Mesothelial cell of epicardium (in vitro differentiated cells): ENCODE measurements around the gene DENND10. TPM values are rescaled to one million over a fixed set of nuclear protein-coding genes. Genes with fewer than 3 reads are reported as not detected.

Experiments used
- DNase-seq, 2 experiments: peaks; one replicate each; pipeline ENCODE4 v3.0.0; 2021; ENCODE audit warnings: low spot score in 2 of 2; ENCODE audit not compliant: unreplicated experiment in 2 of 2
- H3K27ac Mint-ChIP-seq: 2 replicates; pipeline ENCODE4 v1.8.0; 2021; ENCODE audit warnings: mixed read lengths
- H3K27me3 Mint-ChIP-seq: 2 replicates; pipeline ENCODE4 v1.8.0; 2021; ENCODE audit warnings: low read depth, mixed read lengths
- H3K36me3 Mint-ChIP-seq: 2 replicates; pipeline ENCODE4 v1.8.0; 2021; ENCODE audit warnings: mixed read lengths
- H3K4me1 Mint-ChIP-seq: 2 replicates; pipeline ENCODE4 v1.8.0; 2021; ENCODE audit warnings: mixed read lengths
- H3K4me3 Mint-ChIP-seq: 2 replicates; pipeline ENCODE4 v1.8.0; 2021; ENCODE audit warnings: mild to moderate bottlenecking, moderate library complexity, mixed read lengths
- H3K9me3 Mint-ChIP-seq: 2 replicates; pipeline ENCODE4 v1.8.0; 2021; ENCODE audit warnings: mixed read lengths
- total RNA-seq: library from RNA; stranded (reverse); gene quantifications from 3 replicates; pipeline ENCODE4 v1.2.1, GENCODE V29; 2021
- TF ChIP-seq, protein P1 (sequence below): fragments of 200-600 bp; sonication (generic); IDR thresholded peaks from one replicate; pipeline ENCODE4 v1.5.0; 2021; ENCODE audit warnings: antibody characterized with exemption; ENCODE audit not compliant: unreplicated experiment

Gene DENND10
- total RNA-seq, 1 donor from 2014 or later = 39.6 TPM

GRCh38 chr10:119165171-119166117 is 61.5 kb downstream of the DENND10 start, which contains the start of gene SFXN4:
TSS of gene SFXN4 (minus strand) at chr10:119165714. CDS start at chr10:119165647, 67 bp downstream.
- Mint-ChIP-seq H3K27ac (peak within 1 kb of the TSS; percentile 89), H3K4me3 (peak within 1 kb of the TSS; percentile 88), H3K27me3 (no peaks in the 10 kb centered on the region), H3K4me1 (peaks cover 24% of the 10 kb centered on the region), H3K36me3 (peaks cover 18% of the 10 kb centered on the region), H3K9me3 (no peaks in the 10 kb centered on the region)
- TF ChIP-seq, protein P1, sequence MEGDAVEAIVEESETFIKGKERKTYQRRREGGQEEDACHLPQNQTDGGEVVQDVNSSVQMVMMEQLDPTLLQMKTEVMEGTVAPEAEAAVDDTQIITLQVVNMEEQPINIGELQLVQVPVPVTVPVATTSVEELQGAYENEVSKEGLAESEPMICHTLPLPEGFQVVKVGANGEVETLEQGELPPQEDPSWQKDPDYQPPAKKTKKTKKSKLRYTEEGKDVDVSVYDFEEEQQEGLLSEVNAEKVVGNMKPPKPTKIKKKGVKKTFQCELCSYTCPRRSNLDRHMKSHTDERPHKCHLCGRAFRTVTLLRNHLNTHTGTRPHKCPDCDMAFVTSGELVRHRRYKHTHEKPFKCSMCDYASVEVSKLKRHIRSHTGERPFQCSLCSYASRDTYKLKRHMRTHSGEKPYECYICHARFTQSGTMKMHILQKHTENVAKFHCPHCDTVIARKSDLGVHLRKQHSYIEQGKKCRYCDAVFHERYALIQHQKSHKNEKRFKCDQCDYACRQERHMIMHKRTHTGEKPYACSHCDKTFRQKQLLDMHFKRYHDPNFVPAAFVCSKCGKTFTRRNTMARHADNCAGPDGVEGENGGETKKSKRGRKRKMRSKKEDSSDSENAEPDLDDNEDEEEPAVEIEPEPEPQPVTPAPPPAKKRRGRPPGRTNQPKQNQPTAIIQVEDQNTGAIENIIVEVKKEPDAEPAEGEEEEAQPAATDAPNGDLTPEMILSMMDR = no peak
- DNase-seq = peak; percentile 51 to 71

DNA sequence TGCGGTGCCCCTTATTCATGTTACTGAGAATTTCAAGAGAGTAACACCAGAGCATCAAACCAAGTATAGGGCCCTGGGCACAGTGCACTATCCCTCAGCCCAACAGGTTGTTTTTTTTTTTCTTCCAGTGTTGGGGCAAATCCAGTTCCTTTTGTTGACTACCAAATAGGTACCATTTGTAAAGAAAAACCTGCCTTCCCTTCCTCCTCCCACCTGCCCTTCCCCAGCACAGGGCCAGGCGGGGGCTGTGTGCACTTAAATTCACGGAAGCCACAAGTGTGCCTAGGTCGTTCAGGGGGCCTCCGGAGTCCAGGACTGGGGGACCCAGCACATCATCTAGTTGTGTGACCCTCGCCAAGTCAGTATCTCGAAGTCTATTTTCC is 62.2 kb downstream of the DENND10 start:
- TF ChIP-seq, protein P1 = no peak
- no peak for DNase-seq
- Mint-ChIP-seq H3K4me3 (peak overlapping the region; percentile 88), H3K9me3 (no peaks in the 10 kb centered on the region), H3K27ac (peak overlapping the region; percentile 88), H3K27me3 (no peaks in the 10 kb centered on the region), H3K36me3 (peaks cover 18% of the 10 kb centered on the region), H3K4me1 (peaks cover 24% of the 10 kb centered on the region)

DNA sequence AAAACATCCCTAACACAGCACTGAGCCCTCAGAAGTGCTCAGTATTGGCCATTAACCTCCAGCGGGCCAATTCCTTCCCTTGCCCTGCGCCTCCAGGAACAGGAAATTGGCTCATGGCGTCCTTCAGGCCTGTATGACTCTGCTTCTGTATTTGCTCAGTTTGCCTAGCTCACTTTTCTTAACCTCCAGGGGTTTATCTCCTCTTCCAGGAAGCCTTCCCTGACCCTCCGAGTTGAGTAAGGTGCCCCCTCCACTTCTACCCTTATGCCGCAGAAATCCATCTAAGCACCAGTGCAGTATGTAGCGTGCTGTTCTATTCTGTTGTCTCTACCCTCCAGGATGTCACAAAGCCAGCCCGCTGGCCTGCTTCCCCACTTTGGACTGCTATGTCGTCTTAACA is 62.7 kb downstream of the DENND10 start:
- peaks cover 20% of the 10 kb centered on the region for H3K36me3 Mint-ChIP-seq
- peaks cover 22% of the 10 kb centered on the region for H3K4me1 Mint-ChIP-seq
- DNase-seq = no peak
- no peaks in the 10 kb centered on the region for H3K9me3 Mint-ChIP-seq
- TF ChIP-seq, protein P1 = no peak
- no peaks in the 10 kb centered on the region for H3K27me3 Mint-ChIP-seq
- H3K27ac Mint-ChIP-seq = no peak overlapping the region
- peak overlapping the region; percentile 88 for H3K4me3 Mint-ChIP-seq

- Mint-ChIP-seq H3K27ac (no peak overlapping the region), H3K36me3 (peaks cover 24% of the 10 kb centered on the region), H3K27me3 (no peaks in the 10 kb centered on the region), H3K9me3 (no peaks in the 10 kb centered on the region), H3K4me3 (peak overlapping the region; percentile 88), H3K4me1 (peaks cover 17% of the 10 kb centered on the region)
- no peak for DNase-seq
- TF ChIP-seq, protein P1 = no peak
These were observed 63.1 kb downstream of the DENND10 start for GRCh38 chr10:119167041-119167440.

- Mint-ChIP-seq H3K27me3 (no peaks in the 10 kb centered on the region), H3K4me1 (peaks cover 20% of the 10 kb centered on the region), H3K36me3 (peaks cover 28% of the 10 kb centered on the region), H3K9me3 (no peaks in the 10 kb centered on the region), H3K27ac (no peak overlapping the region), H3K4me3 (no peak overlapping the region)
- no peak for DNase-seq
- TF ChIP-seq, protein P1 = no peak
These were observed 70.2 kb downstream of the DENND10 start for GRCh38 chr10:119174109-119174508.
